NCI-H1930 (cell line): ENCODE measurements around the gene PRR33.
"Not testable (repeated sequence)": the region's sequence is repeated elsewhere in the genome, so short reads cannot be mapped to it uniquely, and the experiment has no call there.

Source experiments
- DNase-seq, 2 experiments: peaks; one replicate each; lab custom pipeline; 2025; lab: John Stamatoyannopoulos, UW

PRR33 gene

DNA sequence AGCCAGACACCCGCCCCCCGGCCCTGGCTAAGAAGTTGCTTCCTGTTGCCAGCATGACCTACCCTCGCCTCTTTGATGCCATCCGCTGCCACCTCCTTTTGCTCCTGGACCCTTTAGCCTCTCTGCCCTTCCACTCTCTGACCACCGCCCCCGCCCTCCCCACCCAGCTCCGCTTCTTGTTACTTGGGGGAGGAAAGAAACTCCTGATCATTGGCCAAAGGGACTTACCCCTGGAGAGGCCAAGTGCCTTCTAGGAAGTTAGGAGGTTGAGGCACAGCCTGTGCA, at the start of gene PRR33:
PRR33 (minus strand) TSS at position 65 of the 285 bp plus-strand sequence. CDS start 1,311 bp downstream, outside the sequence.
- no peak for DNase-seq

DNA sequence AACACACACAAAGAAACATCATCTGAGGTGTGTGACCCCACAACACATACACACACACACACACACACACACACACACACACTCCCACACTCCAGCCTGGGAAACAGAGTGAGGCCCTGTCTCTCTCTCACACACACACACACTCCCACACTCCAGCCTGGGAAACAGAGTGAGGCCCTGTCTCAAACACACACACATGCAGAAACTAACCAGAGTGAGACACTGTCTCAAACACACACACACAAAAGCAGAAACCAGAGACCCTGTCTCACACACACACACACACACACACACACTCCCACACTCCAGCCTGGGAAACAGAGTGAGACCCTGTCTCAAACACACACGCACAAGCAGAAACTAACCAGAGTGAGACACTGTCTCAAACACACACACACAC, 48.1 kb upstream of the PRR33 start:
- DNase-seq: not testable (repeated sequence)

DNA sequence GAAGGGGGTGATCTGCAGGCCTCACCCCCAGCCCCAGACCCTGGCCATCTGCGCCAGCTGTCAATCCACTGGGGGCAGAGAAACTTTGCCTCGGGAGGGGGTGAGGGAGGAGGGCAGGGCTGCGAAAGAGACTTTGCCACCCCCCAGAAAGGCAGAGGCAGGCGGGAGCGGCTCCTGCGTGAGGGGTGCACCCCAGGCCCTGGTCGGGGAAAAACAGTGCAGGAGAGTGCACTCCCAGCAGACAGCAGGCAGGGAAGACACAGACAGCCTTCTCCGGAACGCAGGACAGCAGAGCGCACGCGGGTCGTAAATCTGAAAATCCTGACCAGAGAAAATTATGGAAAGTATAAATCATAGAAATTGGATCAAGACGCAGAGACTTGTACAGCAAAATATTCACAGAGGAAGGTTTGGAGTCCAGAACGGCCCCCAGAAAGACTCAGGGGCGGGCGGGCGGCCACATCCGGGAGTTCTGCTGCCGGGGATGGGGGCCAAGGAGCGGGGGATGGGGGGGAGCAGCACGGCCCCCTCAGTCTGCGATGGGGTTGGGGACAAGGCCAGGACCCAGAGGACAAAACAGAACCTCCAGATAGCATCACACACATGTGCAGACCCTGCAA, 47.4 kb upstream of the PRR33 start:
- DNase-seq: no peak

DNA sequence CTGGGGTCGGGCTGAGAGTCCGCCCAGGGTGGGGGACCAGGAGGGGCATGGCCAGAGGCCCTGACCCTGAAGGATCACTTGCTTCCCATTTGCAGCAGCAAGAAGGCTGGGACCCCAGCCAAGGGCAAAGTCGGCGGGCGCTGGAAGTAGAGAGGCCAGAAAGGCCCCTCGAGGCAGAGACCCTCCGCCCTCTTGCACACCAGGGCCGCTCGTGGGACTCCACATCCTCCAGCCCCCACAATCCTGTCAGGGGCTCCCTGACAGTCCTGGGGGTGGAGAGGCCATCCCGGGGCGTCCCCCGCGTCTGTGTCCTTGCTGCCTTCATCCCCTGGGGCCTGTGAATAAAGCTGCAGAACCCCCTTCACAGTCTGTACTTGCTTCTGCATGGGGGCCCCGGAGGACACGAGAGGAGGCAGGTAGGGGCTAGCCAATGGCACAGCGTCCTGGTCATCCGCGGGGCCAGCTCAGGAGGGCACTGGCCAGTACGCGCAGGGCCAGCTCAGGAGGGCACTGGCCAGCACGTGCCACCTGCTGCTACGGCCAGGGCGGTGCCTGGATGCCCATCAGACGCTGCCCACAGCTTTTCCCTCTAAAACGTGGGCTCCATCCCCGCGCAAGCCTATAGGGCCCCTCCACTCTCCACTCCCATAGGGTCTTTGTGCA, 46.8 kb upstream of the PRR33 start:
- no peak for DNase-seq

DNA sequence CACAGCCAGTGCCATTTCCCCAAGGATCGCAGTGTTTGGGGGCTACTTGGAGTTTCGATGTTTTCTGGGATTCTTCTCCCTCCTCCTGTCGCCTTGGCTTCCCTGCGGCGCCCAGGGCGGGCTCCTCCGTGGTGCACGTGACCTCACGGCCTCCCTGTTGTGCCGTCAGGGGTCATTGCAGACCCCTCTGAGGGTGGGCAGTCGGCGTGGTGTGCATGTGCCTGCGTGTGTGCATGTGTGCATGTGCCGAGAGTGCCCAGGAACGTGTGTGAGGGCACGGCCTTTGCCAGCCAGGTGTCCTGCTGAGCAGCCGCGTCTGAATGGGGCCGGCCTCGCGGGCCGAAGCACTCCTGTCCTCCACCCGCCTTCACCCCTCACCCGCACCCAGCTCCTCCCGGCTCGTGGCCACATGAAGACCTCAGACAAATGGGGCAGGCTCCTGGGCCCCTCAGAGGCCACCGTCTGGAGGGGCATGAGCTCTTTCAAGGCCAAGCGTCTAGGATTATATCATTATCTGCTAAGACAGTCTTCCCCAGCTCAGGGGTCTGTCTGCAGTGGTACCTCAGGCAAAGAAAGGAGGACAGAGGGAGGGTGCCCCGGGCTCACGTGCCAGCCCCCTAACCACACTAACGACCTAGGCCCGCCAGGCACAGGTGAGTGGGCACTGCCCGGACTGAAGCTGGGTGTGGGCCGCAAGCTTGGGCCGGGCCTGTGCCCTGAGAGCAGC, 46.1 kb upstream of the PRR33 start:
- no peak for DNase-seq

DNA sequence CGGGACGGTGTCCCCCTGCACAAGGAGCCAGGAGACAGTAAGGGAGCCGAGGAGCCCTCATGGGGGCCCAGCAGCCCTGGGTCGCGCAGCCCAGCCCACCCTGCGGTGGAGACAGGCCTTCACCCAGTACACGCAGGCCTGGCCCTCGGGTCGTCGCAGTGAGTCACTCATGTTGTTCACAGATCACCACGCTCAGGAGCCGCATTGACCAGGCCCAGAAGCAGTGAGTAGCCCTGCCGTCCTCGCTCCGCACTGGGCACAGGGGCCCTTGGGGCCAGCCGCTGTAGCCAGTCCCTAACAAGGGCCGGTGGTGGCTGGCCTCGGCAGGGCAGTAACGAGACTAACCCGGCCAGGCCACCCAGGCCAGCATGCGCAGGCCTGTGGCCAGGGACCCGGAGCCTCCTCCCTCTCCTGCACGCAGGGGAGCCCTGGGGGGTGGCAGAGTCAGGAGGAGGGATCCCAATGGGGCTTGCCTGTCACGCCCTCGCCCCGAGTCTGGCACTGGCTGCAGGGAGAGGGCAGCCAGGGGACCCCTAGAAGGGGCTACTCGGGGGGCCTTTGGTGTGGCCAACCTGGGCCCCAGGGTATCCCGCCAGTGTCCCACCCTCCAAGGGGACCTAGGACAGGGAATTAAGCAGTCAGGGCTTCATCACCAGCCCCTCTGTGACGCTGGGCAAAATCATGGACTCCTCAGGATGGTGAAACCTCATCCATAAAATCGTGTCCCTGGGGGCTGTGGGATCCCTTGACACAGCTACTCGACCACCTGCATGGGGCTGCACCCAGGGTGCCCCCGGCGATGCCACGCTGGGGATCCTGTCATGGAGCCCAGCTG, 45.3 kb upstream of the PRR33 start:
- no peak for DNase-seq

DNA sequence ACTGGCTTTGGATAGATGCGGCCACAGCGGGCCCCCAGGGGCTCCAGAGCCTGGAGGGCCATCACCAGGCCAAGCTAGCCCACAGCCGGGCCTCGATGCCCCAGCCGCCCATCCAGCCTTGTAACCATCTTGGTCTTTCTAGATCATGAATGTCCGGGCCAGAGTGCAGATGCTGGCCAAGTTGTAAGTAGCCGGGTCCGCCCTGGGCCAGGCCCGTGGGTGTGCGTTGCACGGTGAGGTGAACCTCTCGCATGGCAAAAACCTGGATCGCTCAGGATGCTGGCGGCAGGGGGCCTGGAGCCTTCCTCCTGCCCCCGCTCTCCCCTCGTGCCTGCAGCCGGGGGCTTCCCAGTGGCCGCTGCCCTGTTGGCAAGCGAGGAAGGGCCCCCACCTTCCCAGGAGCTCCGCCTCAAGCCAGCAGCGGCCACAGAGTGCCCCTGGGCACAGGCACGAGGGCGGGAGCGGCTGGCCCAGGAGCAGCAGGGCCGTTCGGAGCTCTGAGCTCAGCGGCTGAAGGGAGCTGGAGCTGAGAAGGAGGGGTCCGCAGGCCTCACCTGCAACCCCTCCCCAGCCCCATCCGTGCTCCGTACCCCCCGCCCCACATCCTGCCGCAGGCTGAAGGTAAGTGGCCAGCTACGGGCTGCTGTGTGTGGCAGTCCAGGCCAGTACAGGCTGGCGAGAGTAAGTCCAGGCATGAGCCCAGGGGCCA, 44.5 kb upstream of the PRR33 start:
- DNase-seq: no peak

DNA sequence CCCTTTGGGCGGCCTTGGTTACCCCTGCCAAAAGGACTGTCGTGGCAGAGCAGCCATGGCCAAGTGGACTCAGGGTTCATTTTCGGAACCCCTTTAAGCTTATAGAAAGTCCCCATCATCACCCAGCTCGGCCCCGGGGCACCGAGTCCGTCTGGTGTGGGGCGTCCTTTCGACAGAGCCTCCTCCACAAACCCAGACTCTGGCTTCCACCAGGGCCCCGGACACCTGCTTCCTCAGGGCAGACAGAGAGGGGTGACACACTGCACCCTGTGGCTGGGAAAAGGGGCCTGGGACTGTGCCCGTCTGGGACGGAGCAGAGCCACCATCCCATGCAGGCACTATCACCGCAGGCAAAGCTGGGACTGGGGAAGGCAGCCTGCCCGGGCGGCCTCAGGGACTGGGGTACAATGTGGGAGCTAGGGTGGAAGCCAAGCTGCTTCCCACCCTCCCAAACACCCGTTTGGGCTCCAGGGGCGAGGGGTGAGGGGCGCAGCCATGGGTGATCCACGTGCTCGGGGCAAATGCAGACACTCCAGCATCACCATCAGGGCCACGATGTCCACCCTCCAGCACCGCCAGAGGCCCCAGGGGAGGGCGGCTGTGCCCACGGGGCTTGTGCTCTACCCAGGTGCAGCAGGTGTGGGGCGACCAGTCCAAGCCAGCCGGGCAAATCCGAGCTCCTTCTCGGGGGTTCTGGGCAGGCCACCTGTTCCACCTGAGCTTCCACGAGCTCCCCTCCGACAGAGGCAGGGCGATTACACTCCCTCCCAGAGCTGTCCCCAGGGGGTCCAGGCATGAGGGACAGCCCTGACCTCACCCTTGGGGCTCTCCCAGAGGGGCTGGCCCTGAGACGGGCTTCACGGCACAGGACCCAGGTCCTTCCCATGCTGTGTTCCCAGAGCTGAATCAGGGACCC, 43.7 kb upstream of the PRR33 start:
- DNase-seq: no peak

DNA sequence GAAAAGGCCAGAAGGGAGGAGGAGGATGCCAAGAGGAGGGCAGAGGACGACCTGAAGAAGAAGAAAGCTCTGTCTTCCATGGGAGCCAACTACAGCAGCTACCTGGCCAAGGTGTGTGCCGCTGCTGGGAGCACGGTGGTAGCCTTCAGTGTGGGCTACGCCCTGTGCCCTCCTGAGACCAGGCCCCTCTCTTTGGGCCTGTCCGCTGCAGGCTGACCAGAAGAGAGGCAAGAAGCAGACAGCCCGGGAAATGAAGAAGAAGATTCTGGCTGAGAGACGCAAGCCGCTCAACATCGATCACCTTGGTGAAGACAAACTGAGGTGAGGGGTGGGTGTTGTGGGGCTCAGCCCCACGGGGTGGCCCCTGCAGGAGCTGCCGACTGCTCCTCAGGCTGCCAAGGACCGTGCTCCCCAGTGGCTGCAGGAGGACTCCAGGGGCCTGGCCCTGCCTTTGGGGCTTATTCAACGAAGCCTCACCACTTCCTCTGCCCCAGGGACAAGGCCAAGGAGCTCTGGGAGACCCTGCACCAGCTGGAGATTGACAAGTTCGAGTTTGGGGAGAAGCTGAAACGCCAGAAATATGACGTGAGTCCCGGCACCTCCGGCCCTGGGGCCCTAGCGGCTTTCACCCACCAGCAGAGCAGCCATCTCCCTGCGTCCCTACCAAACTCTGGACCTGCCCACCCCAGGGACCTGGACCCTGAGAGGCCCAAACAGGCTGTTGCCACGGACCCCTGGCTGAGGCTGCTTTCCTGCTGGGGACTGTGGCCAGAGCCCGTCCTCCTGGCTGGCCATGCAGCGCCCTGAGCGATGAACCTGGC, 42.9 kb upstream of the PRR33 start:
- DNase-seq: no peak

DNA sequence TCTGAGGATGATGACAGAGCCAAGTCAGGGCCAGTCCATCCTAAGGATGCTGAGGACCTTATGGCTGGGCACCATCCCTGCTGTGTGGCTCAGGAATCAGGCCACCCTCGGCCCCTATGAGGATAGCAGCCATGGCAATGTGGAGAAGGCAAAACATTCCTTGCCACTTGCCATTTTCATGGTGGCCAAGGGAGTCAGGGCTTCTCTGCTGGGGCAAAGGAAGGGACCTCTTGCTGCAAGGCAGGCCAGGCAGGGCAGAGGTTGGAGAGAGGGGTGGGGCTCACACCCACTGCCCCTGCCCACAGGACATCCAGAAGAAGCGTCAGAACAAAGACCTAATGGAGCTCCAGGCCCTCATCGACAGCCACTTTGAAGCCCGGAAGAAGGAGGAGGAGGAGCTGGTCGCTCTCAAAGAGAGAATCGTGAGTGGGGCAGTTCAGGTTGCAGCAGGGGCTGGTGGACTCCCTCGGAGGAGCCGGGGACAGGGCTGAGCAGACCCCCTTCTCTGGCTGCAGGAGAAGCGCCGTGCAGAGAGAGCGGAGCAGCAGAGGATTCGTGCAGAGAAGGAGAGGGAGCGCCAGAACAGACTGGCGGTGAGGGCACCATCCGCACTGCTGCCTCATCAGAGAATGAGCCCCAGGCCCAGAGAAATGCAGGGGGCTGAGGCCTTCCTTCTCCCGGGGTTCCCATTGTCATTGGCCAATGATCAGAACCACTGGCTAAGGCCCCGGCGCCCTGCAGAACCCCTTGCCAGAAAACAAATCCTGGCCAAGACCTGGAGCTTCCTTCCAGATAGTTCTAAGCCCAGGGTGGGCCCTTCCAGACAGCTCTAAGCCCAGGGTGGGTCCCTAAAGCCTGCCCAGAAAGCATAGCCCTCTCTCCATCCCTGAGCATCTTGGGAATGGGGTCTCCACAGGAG, 42.0 kb upstream of the PRR33 start:
- DNase-seq: no peak

DNA sequence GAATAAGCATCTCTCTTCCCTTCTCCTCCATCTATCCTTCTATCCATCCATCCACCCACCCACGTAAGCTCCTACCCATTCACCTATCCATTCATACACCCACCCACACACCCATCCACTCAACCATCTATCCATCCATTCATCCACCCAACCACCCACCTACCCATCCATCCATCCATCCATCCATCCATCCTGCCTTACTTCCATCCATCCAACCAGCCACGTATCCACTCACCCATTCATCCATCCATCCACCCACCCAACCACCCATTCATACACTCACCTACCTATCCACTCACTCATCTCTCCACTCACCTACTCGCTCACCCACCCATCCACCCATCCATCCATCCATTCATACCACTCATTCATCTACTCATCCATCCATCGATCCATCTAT, 41.0 kb upstream of the PRR33 start:
- DNase-seq: no peak

DNA sequence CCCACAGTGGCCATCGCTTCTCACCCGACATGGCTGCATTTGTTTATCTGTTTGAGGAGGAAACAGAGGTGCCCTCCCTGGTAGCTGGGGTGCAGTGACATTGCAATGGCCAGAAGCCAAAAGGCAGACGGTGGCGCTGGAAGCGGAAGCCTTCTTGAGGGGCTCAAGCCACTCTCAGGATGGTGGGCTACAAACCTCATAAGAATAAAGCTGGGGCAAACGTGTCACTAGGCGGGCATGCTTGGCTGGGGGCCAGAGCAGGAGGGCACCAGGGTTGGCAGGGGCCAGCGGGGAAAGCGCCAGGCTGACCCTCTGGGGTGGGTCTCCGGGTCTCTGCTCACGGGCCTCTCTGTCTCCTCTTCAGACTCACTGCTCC, 40.4 kb upstream of the PRR33 start:
- no peak for DNase-seq

DNA sequence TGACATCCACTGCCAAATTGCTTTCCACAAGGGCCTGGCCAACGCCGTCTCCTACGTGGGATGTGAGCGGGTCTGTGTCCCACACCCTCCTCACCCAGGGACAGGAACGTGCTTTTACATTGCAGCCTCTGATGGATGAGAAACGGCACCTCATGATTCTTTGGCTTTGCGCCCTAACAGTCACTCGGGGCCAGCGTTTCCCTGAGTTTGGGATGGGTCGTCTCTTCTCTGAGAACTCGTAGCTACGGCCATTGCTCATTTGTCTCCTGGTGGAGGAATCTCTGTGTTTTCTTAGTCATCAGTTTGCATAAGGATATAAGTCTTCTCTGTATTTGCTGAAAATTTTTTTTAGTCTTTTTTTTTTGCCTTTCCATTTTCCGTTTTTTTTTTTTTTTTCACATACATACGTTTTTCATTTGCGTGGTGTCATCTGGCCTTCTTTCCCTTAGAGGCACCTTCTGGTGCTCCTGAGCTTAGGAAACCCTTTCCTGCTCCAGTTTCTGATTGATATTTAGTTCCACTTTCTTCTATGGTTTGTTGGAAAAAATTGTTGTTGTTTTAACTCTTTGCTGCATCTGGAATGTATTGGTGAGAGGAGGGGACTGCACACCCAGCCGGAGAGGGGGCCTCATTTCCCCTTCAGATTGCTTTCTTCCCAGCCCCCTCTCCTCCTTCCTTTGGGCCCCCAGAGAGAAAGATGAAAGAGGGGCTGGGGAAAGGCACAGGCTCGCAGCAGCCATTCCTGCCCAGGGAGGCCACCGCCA, 39.8 kb upstream of the PRR33 start:
- DNase-seq: no peak

DNA sequence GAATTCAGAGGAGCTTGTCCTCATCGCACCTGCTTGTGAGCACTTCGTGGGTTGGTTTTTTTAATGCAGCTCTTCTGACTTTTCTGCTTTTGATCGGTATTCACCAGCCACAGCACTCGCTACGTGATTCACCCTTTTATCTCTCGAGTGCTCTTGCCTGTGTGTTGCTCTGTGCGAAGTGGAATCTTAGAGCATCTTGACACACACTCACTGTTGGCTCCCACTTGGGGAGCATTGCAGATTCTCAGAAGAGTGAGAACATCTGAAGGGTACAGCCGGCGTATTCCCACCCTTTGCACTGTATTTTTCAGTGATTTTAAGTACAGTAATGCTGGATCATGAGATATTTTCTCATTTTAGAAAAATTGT, 38.8 kb upstream of the PRR33 start:
- no peak for DNase-seq

DNA sequence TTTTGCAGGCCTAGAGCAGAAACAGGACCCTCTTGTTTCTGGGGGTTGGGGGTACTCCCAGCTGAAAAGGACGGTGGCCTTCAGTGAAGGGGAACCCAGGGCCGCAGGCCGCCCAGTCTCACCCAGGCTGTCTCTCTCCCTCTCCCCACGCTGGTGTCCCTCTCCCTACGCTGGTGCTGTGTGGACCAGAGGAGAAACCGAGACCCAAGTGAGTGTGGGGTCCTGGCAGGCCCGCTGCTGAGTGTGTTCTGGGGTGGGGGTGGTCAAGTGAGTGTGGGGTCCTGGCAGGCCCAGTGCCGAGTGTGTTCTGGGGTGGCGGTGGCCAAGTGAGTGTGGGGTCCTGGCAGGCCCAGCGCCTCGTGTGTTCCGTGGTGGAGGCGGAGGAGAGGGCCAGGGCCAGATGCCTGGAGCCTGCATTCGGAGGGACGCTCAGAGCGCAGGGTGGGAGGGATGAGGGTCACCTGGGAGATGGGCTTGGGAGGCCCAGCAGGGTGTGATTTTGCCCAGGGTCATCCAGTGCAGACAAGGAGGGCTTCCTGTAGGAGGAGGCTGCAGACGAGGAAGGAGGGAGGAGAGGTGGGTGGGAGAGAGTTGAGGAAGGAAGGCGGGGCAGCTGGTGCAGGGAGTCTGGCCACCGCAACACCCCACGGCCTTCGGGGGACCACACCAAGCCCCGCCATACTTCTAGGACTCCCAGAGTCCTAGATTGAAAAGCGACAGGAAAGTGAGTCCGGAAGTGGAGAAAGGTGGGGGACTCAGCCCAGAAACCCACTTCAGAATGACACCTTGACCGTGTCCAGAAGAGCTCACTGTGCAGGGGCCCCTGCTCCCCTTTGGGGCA, 38.1 kb upstream of the PRR33 start:
- no peak for DNase-seq

DNA sequence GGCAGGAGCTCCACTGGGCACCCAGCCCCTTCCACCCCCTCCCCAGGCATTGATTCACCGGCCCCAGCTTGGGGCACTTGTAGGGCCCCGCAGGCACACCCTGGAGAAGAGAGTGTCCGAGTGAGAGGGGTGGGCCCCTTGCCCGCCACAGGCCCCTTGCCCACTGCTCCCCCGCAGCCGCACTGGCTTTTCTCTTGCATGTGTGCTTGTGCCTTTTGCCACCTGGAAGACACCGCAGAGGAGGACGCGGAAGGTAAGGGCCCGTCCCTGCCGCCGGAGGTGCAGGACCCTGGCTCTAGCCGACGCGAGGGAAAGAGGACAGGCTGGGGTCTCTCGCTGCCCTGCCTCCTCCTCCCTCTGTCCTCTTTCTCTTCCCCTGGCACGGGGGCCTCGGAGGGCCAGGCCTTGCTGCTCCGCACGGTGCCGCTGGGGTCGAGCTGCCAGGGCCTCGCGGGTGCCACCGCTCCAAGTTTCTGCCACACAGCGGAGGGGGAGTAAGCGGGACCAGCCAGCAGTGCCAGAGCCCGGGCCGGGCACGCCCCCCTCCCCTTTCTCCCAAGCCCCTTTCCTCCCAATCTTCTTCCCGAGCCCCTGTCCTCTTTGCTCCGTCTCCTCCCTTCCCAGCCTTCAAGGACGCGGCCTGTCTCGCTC, 37.3 kb upstream of the PRR33 start:
- DNase-seq: no peak

DNA sequence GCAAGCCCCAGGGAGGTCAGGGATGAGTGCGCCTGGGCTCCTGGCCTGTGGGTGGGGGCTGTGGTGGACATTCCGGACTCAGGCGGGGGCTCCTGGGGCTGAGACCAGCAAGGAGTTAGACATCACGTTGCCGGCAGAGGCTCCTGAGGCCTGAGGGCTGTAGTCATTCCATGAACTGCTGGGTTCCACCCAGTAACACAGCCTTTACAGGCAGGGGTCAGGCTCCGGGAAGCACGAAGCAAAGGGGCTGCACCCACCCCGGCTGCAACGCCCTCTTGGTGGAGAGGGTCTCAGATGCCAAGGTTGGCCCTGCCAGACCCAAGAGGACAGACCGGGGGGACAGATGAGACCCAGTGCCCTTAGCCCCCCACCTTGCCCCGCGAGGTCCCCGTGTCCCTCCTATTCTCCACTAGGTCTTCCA, 36.8 kb upstream of the PRR33 start:
- no peak for DNase-seq
